HG03575 (cell line): ENCODE results near the gene DECR2.
"Not testable (repeated sequence)": the region's sequence is repeated elsewhere in the genome, so short reads cannot be mapped to it uniquely, and the experiment has no call there.

Source experiments
- ATAC-seq: cut with Tn5 transposase; IDR thresholded peaks from one replicate; pipeline ENCODE4 v1.9.1; 2021; ENCODE audit not compliant: unreplicated experiment, insufficient number of reproducible peaks, low FRiP score; ENCODE audit errors: extremely low read depth

Gene DECR2

GRCh38 chr16:401468-402348, at the start of gene DECR2:
Gene DECR2, plus strand, starts transcription at chr16:401885. Its CDS starts 79 bp downstream, at chr16:401964.
- no peak for ATAC-seq

GRCh38 chr16:352547-353403, 48.9 kb upstream of the DECR2 start, which contains the start of gene AXIN1:
Gene AXIN1, minus strand, starts transcription at chr16:352723. Its CDS starts 5,698 bp downstream, at chr16:347025.
- no peak for ATAC-seq

- no peak for ATAC-seq
Measured at GRCh38 chr16:353404-354290, 48.0 kb upstream of the DECR2 start.

GRCh38 chr16:354291-354881, 47.3 kb upstream of the DECR2 start:
- no peak for ATAC-seq

GRCh38 chr16:354971-355461, 46.7 kb upstream of the DECR2 start:
- no peak for ATAC-seq

GRCh38 chr16:356741-357140, 44.9 kb upstream of the DECR2 start:
- ATAC-seq: no peak

- no peak for ATAC-seq
Measured at GRCh38 chr16:359067-359763, 42.5 kb upstream of the DECR2 start.

GRCh38 chr16:359871-360697, 41.6 kb upstream of the DECR2 start:
- no peak for ATAC-seq

- ATAC-seq: no peak
Measured at GRCh38 chr16:360698-361336, 40.9 kb upstream of the DECR2 start.

- ATAC-seq: no peak
Measured at GRCh38 chr16:361341-361871, 40.3 kb upstream of the DECR2 start.

- no peak for ATAC-seq
Measured at GRCh38 chr16:361872-362701, 39.6 kb upstream of the DECR2 start.

- ATAC-seq: not testable (repeated sequence)
Measured at GRCh38 chr16:362702-362999, 39.0 kb upstream of the DECR2 start.

GRCh38 chr16:363110-363765, 38.4 kb upstream of the DECR2 start:
- no peak for ATAC-seq

GRCh38 chr16:363766-364490, 37.8 kb upstream of the DECR2 start:
- no peak for ATAC-seq
